Measurements from ENCODE around the gene GPBP1L1. TPM values are rescaled to one million over a fixed set of nuclear protein-coding genes. Genes with fewer than 3 reads are reported as not detected.

The GPBP1L1 gene
- total RNA-seq, 4 donors from 2014 or later = 107 to 148 (median 128) TPM

DNA sequence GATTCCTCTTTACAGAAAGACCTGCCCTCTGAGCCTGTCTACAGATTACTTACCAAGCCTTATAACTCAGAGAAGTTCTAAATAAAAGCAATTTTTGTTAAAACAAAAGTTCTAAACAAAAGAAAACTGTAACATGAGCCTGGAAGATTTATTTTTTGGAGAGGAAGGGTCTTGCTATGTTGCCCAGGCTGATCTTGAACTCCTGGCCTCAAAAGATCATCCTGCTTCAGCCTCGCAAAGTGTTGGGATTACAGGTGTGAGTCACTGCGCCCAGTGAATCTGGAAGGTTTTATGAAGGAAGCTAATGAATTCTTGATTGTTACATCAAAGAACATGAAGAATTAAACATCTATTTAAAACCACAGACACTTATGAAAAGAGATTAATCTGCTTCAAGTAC is 27.1 kb downstream of the GPBP1L1 start:
- Histone ChIP-seq H3K9me3 (no peaks in the 10 kb centered on the region), H3K27ac (no peak overlapping the region), H3K27me3 (no peaks in the 10 kb centered on the region), H3K4me3 (no peak overlapping the region), H3K36me3 (peaks cover 0 to 63% (median 37%) of the 10 kb centered on the region in 3 donors), H3K4me1 (no peaks in the 10 kb centered on the region)
- DNase-seq (ENCODE audit: low spot score in 2 of 2) = no peak
- TF ChIP-seq POLR2A (IDR thresholded peaks at IDR 0.05) (no peak), EP300 (IDR thresholded peaks at IDR 0.05) (no peak)
- TF ChIP-seq, protein P1, sequence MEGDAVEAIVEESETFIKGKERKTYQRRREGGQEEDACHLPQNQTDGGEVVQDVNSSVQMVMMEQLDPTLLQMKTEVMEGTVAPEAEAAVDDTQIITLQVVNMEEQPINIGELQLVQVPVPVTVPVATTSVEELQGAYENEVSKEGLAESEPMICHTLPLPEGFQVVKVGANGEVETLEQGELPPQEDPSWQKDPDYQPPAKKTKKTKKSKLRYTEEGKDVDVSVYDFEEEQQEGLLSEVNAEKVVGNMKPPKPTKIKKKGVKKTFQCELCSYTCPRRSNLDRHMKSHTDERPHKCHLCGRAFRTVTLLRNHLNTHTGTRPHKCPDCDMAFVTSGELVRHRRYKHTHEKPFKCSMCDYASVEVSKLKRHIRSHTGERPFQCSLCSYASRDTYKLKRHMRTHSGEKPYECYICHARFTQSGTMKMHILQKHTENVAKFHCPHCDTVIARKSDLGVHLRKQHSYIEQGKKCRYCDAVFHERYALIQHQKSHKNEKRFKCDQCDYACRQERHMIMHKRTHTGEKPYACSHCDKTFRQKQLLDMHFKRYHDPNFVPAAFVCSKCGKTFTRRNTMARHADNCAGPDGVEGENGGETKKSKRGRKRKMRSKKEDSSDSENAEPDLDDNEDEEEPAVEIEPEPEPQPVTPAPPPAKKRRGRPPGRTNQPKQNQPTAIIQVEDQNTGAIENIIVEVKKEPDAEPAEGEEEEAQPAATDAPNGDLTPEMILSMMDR (IDR thresholded peaks at IDR 0.05) = no peak
- WGBS, 2 donors = 95 to 100% methylated on average over 2 of the region's 2 CpGs

DNA sequence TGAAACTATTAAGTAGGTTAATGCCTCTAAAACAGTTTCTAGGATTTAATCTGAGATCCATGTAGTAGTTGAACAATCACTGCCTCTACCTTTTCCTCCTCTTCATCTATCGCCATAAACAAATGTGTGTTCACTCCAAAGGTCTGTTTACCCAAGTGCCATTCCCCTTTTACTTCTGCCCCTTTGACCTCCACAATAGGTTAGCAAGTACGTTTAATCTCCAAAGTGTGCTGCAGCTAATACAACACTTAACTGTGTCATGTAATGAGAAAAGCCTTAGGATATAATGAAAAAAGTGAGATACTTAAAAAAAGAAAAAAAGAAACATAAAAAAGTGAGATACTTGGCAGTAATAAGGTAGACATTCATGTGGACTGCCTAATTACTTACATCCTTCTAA is 28.2 kb downstream of the GPBP1L1 start:
- Histone ChIP-seq H3K36me3 (peaks cover 0 to 73% (median 37%) of the 10 kb centered on the region in 3 donors), H3K4me3 (no peak overlapping the region), H3K9me3 (no peaks in the 10 kb centered on the region), H3K4me1 (no peaks in the 10 kb centered on the region), H3K27me3 (no peaks in the 10 kb centered on the region), H3K27ac (no peak overlapping the region)
- 78 to 84% methylated on average over 2 of the region's 2 CpGs for WGBS, 2 donors
- TF ChIP-seq, protein P1 (IDR thresholded peaks at IDR 0.05) = no peak
- TF ChIP-seq EP300 (IDR thresholded peaks at IDR 0.05) (no peak), POLR2A (IDR thresholded peaks at IDR 0.05) (no peak)
- no peak for DNase-seq (ENCODE audit: low spot score in 2 of 2)

DNA sequence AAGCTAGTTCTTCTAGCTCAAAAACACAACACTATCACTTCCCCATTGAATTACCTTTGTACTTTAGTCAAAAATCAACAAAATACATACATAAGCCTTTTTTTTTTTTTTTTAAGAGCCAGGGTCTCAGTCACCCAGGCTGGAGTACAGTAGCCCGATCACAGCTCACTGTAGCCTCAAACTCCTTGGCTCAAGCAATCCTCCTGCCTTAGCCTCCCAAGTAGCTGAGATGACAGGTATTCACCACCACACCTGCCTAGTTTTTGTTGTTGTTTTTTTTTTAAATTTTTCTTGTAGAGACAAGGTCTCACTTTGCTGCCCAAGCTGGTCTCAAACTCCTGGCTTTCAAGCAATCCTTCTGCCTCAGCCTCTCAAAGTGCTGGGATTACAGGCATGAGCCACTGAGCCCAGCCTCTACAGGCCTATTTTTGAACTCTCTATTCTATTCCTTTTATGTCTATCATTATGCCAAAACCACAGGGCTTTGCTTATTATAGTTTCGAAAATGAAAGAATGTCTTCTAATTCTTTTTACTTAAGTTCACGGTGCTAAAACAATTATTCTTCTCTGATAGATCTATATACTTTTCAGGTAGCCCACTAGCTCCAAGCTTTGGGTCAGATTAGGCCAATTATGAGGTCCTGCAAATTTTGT is 29.6 kb downstream of the GPBP1L1 start:
- Histone ChIP-seq H3K4me1 (no peaks in the 10 kb centered on the region), H3K27ac (no peak overlapping the region), H3K4me3 (no peak overlapping the region), H3K36me3 (peaks cover 0 to 86% (median 37%) of the 10 kb centered on the region in 3 donors), H3K9me3 (no peaks in the 10 kb centered on the region), H3K27me3 (no peaks in the 10 kb centered on the region)
- TF ChIP-seq EP300 (IDR thresholded peaks at IDR 0.05) = no peak
- TF ChIP-seq, protein P1 (IDR thresholded peaks at IDR 0.05) = no peak
- TF ChIP-seq POLR2A (IDR thresholded peaks at IDR 0.05) = no peak
- 96 to 97% methylated on average over 3 of the region's 3 CpGs for WGBS, 2 donors
- DNase-seq (ENCODE audit: low spot score in 2 of 2) = no peak

DNA sequence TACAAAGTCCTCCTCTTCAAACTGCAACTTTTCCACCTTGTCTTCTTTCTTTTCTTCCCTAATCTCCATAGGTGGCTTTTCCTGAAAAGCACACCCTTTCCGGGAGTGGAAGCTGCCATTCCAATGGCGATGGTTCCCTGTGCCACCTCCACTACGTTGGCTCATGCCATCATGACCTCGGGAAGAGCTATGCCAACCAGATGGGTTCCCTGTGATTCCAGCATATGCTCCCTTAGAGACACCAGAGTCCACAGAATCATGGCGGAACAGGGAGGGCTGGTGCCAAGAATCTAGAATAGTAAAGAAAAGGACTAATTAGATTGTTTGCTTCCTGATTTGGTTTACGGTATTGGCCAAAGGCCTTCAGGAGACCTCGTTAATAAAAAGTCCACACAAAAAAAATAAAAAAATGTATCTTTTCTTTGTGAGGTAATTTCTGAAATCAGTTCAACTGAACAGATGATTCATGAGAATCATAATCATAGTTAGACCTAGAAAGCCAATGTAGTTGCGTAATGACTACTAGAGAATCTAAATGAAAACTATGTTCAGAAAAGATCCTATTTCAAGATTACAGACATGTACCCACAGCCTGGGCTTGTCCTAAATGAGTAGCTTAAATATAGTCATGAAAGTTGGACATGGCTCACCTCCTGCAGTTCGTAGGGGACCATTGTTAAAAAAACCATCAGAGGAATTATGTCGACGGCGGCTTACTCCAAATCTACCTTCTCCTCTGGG is 31.6 kb downstream of the GPBP1L1 start:
- no peak overlapping the region for H3K4me3 ChIP-seq
- H3K9me3 ChIP-seq = no peaks in the 10 kb centered on the region
- peaks cover 0 to 97% (median 40%) of the 10 kb centered on the region in 3 donors for H3K36me3 ChIP-seq
- H3K4me1 ChIP-seq = no peaks in the 10 kb centered on the region
- no peak overlapping the region for H3K27ac ChIP-seq
- no peaks in the 10 kb centered on the region for H3K27me3 ChIP-seq
- DNase-seq (ENCODE audit: low spot score in 2 of 2) = no peak
- no peak for TF ChIP-seq POLR2A (IDR thresholded peaks at IDR 0.05)
- TF ChIP-seq, protein P1 (IDR thresholded peaks at IDR 0.05) = no peak
- 94% methylated on average over 12 of the region's 12 CpGs for WGBS, 2 donors

Data from tibial nerve (tissue), 4 donors.